ENCODE measurements around the gene LTBP1.
"Not testable (repeated sequence)": the region's sequence is repeated elsewhere in the genome, so short reads cannot be mapped to it uniquely, and the experiment has no call there.

LTBP1 gene

DNA sequence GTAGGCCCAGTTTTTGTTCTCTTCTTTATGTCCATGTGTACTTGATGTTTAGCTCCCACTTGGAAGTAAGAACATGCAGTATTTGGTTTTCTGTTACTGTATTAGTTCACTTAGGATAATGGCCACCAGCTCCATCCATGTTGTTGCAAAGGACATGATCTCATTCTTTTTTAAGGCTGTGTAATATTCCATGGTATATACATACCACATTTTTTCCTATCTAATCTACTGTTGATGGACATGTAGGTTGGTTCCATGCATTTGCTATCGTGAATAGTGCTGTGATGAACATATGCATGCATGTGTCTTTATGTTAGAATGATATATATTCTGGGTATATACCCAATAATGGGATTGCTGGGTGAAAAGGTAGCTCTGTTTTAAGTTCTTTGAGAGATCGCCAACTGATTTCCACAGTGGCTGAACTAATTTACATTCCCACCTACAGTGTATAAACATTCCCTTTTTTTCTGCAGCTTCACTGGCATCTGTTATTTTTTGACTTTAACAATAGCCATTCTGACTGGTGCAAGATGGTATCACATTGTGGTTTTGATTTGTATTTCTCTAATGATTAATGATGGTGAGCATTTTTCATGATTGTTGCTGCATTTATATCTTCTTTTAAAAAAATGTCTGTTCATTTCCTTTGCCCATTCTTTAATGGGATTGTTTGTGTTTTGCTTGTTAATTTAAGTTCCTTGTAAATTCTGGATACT, 22.9 kb downstream of the LTBP1 start:
- TF ChIP-seq, protein P1, sequence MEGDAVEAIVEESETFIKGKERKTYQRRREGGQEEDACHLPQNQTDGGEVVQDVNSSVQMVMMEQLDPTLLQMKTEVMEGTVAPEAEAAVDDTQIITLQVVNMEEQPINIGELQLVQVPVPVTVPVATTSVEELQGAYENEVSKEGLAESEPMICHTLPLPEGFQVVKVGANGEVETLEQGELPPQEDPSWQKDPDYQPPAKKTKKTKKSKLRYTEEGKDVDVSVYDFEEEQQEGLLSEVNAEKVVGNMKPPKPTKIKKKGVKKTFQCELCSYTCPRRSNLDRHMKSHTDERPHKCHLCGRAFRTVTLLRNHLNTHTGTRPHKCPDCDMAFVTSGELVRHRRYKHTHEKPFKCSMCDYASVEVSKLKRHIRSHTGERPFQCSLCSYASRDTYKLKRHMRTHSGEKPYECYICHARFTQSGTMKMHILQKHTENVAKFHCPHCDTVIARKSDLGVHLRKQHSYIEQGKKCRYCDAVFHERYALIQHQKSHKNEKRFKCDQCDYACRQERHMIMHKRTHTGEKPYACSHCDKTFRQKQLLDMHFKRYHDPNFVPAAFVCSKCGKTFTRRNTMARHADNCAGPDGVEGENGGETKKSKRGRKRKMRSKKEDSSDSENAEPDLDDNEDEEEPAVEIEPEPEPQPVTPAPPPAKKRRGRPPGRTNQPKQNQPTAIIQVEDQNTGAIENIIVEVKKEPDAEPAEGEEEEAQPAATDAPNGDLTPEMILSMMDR (IDR thresholded peaks at IDR 0.05; ENCODE audit: insufficient read depth, low read length, poor library complexity, severe bottlenecking) = no peak
- no peaks in the 10 kb centered on the region for H3K27me3 ChIP-seq (replicated peaks; ENCODE audit: control insufficient read depth, insufficient read depth, low read length)
- no peak for DNase-seq (ENCODE audit: extremely low read depth, insufficient read length)
- H3K36me3 ChIP-seq (ENCODE audit: control insufficient read depth, insufficient read depth, low read length) = no peaks in the 10 kb centered on the region
- no peak overlapping the region for H3K4me3 ChIP-seq (replicated peaks; ENCODE audit: low read depth, low read length)

DNA sequence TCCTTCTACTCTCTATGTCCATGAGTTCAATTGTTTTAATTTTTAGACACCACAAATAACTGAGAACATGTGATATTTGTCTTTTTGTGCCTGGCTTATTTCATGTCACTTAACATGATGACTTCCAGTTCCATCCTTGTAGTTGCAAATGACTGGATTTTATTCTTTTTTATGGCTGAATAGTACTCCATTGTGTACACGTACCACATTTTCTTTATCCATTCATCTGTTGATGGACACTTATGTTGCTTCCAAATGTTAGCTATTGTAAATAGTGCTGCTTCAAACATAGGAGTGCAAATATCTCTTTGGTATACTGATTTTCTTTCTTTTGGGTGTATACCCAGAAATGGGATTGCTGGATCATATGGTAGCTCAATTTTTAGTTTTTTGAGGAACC, 27.0 kb downstream of the LTBP1 start:
- not testable (repeated sequence) for DNase-seq (ENCODE audit: extremely low read depth, insufficient read length); H3K27me3 ChIP-seq (replicated peaks; ENCODE audit: control insufficient read depth, insufficient read depth, low read length); H3K36me3 ChIP-seq (ENCODE audit: control insufficient read depth, insufficient read depth, low read length); H3K4me3 ChIP-seq (replicated peaks; ENCODE audit: low read depth, low read length)

DNA sequence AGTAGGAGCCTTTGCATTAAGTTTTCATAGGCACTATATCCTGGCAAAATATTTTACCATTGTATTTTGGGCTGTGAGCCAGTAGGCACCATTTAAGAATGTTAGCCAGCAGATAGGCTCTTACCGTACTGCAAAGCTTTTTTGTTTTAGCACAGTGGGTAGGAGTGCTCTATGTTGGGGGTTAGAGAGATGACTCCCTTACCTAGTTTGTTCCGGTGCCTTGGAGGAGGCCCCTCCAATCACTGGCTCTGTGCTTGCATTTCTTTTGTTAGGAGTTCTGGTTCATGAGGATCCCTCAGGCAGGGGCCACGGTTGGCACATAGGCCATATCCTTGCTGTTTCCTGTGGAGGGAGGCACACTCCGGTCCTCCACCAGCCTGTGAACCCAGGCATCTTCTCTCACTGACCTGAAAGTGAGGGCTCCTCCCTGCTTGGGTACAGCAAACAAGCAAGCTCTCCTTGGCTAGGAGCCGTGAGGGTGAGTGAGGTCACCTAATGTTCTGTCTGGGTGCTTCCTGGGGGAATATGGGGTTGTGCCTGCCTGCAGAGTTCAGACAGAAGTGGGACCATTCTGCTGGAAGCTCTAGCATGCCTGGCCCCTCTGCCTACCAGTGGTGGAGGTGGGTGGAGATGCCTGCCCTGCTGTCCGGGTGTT, 29.8 kb downstream of the LTBP1 start:
- Histone ChIP-seq H3K36me3 (ENCODE audit: control insufficient read depth, insufficient read depth, low read length) (no peaks in the 10 kb centered on the region), H3K4me3 (replicated peaks; ENCODE audit: low read depth, low read length) (no peak overlapping the region), H3K27me3 (replicated peaks; ENCODE audit: control insufficient read depth, insufficient read depth, low read length) (no peaks in the 10 kb centered on the region; the same call in none of the 2 replicates)
- no peak for DNase-seq (ENCODE audit: extremely low read depth, insufficient read length)
- TF ChIP-seq, protein P1 (IDR thresholded peaks at IDR 0.05; ENCODE audit: insufficient read depth, low read length, poor library complexity, severe bottlenecking) = no peak

DNA sequence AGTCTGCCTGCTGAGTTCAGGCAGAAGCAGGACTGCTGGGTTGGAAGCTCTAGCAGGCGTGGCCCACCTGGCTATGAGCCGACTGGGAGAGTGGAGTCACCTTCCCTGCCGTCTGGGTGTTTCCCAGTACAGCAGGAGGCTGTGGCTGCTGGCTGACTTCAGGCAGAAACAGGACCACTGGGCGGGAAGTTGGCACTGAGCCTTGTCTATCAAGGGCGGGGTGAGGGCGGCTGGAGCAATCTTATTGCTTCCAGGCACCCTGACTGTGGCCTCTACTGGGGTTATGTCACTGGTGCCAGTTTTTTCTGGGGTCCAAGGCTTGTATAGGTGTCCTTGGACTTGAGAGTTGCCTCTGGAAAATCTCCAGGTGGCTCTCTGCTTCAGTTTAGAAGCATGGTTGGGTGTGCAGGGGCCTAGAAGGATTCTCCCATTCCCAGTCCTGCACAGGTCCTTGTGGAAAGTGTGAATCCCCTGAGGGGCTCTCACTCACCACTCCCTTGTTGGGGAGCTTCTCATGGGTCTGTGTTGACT, 30.5 kb downstream of the LTBP1 start:
- DNase-seq (ENCODE audit: extremely low read depth, insufficient read length) = no peak
- Histone ChIP-seq H3K36me3 (ENCODE audit: control insufficient read depth, insufficient read depth, low read length) (no peaks in the 10 kb centered on the region), H3K4me3 (replicated peaks; ENCODE audit: low read depth, low read length) (no peak overlapping the region), H3K27me3 (replicated peaks; ENCODE audit: control insufficient read depth, insufficient read depth, low read length) (no peaks in the 10 kb centered on the region; the same call in none of the 2 replicates)
- TF ChIP-seq, protein P1 (IDR thresholded peaks at IDR 0.05; ENCODE audit: insufficient read depth, low read length, poor library complexity, severe bottlenecking) = no peak

DNA sequence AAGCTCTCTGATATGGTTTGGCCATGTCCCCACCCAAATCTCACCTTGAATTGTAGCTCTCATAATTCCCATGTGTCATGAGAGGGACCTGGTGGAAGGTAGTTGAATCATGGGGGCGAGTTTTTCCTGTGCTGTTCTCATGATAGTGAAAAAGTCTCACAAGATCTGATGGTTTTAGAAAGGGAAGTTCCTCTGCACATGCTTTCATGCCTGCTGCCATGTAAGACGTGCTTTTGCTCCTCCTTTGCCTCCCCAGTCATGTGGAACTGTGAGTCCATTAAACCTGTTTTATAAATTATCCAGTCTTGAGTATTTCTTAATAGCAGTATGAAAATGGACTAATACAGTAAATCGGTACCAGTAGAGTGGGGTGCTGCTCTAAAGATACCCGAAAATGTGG, 34.9 kb downstream of the LTBP1 start:
- no peak for DNase-seq (ENCODE audit: extremely low read depth, insufficient read length)
- Histone ChIP-seq H3K36me3 (ENCODE audit: control insufficient read depth, insufficient read depth, low read length) (no peaks in the 10 kb centered on the region), H3K4me3 (replicated peaks; ENCODE audit: low read depth, low read length) (no peak overlapping the region), H3K27me3 (replicated peaks; ENCODE audit: control insufficient read depth, insufficient read depth, low read length) (no peaks in the 10 kb centered on the region; the same call in none of the 2 replicates)
- TF ChIP-seq, protein P1 (IDR thresholded peaks at IDR 0.05; ENCODE audit: insufficient read depth, low read length, poor library complexity, severe bottlenecking) = no peak

DNA sequence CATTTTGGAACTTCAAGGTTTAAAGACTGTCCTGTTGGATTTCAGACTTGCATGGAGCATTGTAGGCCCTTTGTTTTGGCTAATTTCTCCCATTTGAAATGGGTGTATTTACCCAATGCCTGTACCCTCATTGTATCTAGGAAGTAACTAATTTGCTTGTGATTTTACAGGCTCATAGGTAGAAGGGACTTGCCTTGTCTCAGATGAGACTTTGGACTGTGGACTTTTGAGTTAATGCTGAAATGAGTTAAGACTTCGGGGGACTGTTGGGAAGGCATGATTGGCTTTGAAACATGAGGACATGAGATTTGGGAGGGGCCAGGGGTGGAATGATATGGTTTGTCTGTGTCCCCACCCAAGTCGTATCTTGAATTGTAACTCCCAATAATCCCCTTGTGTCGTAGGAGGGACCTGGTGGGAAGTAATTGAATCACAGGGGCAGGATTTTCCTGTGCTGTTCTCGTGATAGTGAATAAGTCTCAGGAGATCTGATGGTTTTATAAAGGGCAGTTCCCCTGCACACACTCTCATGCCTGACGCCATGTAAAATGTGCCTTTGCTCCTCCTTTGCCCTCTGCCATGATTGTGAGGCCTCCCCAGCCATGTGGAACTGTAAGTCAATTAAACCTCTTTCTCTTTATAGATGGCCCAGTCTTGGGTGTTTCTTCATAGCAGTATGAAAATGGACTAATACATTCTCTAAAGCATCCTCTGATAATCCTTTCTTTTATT, 36.6 kb downstream of the LTBP1 start:
- not testable (repeated sequence) for H3K36me3 ChIP-seq (ENCODE audit: control insufficient read depth, insufficient read depth, low read length); DNase-seq (ENCODE audit: extremely low read depth, insufficient read length); H3K27me3 ChIP-seq (replicated peaks; ENCODE audit: control insufficient read depth, insufficient read depth, low read length); H3K4me3 ChIP-seq (replicated peaks; ENCODE audit: low read depth, low read length)

All from GM06990 (cell line).